Breast epithelium (tissue), 3 donors: ENCODE measurements around the gene DAPK2.

Source experiments
- POLR2A ChIP-seq: fragments of 450-650 bp; IDR thresholded peaks from one replicate; pipeline ENCODE4 v1.6.1; 2016; ENCODE audit warnings: antibody characterized with exemption, mild to moderate bottlenecking, moderate library complexity
- POLR2AphosphoS5 ChIP-seq, 3 donors: sonication (generic); formaldehyde crosslinking; IDR thresholded peaks; one replicate each; pipeline ENCODE4 v1.6.1; 2017; ENCODE audit warnings: antibody characterized with exemption in 3 of 3
- TF ChIP-seq, protein P1 (sequence below), 3 donors: fragments of 450-650 bp; IDR thresholded peaks; one replicate each; pipeline ENCODE4 v1.5.1; 2016 to 2017; ENCODE audit warnings: antibody characterized with exemption in 3 of 3, mild to moderate bottlenecking in 3 of 3, moderate library complexity in 3 of 3

DNA sequence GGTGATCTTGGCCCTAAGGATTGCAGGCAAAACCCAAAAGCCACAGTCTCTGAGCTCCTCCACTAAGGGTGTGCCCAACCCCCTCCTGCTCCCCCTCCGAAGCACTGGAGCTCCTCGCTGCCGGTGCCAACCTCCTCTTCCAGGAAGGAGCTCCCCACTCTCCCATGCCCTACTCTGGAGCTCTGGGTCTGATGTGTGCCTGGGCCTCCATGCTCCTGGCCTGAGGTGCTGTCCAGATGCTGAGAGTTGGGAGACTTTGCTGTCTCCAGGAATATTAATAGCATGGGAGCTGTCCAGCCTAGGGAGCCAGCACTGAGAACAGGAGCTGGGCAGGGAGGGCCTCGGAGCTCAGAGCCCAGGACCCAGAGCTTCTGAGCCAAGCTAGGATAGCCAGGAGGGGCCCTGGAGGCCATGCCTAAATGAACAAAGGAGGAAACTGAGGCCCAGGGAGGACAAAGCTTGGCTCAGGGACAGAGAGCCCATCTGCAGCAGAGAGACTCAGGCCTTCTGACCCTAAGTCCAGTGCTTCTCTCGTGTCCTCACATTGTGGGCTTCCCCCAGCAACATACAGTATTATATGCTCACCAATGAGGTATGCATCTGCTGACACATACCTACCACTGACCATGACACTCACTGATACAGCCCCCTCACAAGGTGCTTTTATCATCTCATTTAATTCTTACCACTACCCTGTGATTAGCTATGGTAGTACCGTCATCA is 175.6 kb downstream of the DAPK2 start:
- TF ChIP-seq, protein P1, sequence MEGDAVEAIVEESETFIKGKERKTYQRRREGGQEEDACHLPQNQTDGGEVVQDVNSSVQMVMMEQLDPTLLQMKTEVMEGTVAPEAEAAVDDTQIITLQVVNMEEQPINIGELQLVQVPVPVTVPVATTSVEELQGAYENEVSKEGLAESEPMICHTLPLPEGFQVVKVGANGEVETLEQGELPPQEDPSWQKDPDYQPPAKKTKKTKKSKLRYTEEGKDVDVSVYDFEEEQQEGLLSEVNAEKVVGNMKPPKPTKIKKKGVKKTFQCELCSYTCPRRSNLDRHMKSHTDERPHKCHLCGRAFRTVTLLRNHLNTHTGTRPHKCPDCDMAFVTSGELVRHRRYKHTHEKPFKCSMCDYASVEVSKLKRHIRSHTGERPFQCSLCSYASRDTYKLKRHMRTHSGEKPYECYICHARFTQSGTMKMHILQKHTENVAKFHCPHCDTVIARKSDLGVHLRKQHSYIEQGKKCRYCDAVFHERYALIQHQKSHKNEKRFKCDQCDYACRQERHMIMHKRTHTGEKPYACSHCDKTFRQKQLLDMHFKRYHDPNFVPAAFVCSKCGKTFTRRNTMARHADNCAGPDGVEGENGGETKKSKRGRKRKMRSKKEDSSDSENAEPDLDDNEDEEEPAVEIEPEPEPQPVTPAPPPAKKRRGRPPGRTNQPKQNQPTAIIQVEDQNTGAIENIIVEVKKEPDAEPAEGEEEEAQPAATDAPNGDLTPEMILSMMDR (IDR thresholded peaks at IDR 0.05), result no peak
- no peak for TF ChIP-seq POLR2A
- TF ChIP-seq POLR2AphosphoS5 (IDR thresholded peaks at IDR 0.05), result no peak
